Activated T-helper 17 cell treated with anti-CD3 and anti-CD28 coated beads, Interleukin-2, amount 50 U/mL, for 72 hours (primary cell): ENCODE measurements around the gene DCLRE1C. TPM values are rescaled to one million over a fixed set of nuclear protein-coding genes. Genes with fewer than 3 reads are reported as not detected.
A peak's percentile ranks its signal among the peaks of the same experiment; 100 is the strongest.
"Not testable (repeated sequence)": the region's sequence is repeated elsewhere in the genome, so short reads cannot be mapped to it uniquely, and the experiment has no call there.

Experiments used
- ATAC-seq: fragments of 150-1000 bp; cut with Tn5 transposase; replicated peaks from 2 replicates; pipeline ENCODE4 v1.10.0; 2021; ENCODE audit warnings: mild to moderate bottlenecking, moderate library complexity
- H3K27ac Mint-ChIP-seq: one replicate; pipeline ENCODE4 v1.8.0; 2022; ENCODE audit warnings: mixed read lengths
- H3K27me3 Mint-ChIP-seq: one replicate; pipeline ENCODE4 v1.8.0; 2022; ENCODE audit warnings: mixed read lengths
- H3K36me3 Mint-ChIP-seq: one replicate; pipeline ENCODE4 v1.8.0; 2022; ENCODE audit warnings: low read depth, mild to moderate bottlenecking, mixed read lengths
- H3K4me1 Mint-ChIP-seq: one replicate; pipeline ENCODE4 v1.8.0; 2022; ENCODE audit warnings: mixed read lengths
- H3K4me3 Mint-ChIP-seq: one replicate; pipeline ENCODE4 v1.8.0; 2022; ENCODE audit warnings: mild to moderate bottlenecking, mixed read lengths
- H3K9me3 Mint-ChIP-seq: one replicate; pipeline ENCODE4 v1.8.0; 2022; ENCODE audit warnings: mixed read lengths
- total RNA-seq, 2 donors: library from RNA; stranded (reverse); gene quantifications; one replicate each; pipeline ENCODE4 v1.2.3, GENCODE V29; 2022

Gene DCLRE1C
- total RNA-seq, result 10 to 100 TPM; 16.5 to 20.1 TPM

DNA sequence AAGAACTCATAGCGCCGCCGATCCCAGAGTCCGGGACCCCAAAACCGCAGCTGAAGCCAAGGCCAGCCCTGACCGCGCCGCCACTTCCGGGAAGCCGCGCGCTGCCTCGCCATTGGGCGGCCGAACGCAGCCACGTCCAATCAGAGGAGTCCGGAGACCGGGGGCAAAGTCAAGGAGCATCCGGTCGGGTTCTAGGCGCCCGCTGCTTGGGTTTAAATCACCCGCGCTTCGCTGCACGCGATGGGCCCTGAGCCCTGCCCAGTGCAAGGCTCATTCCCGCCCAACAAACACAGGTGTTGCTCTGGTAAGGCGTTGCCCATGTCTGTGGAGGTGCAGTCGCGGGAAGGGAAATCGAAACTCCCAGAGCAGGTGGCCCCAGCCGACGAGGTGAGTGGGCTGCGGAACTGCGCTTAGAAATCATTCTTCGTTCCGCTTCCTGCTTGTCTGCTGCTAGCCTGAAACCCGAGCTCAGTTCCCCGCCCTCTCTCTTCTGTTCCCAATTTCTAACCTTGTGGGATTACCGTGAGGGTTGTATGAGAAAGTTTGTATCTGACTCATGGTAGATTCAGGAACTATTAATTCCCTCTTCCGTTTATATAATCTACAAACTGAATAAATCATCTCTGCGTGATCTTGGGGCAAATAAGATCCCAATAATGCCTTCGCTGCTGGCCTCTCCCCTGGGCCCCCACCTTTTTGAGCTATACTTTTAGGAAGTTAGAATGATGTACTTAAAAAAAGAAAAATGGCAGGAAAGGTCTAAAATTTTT is at the start of gene DCLRE1C:
Gene DCLRE1C, minus strand, starts transcription at position 96 of the 770 bp plus-strand sequence. Its CDS starts 86 bp downstream, at position 10.
- no peaks in the 10 kb centered on the region for H3K9me3 Mint-ChIP-seq
- peak; percentile 93 for ATAC-seq
- H3K4me1 Mint-ChIP-seq, result peaks cover 15% of the 10 kb centered on the region

DNA sequence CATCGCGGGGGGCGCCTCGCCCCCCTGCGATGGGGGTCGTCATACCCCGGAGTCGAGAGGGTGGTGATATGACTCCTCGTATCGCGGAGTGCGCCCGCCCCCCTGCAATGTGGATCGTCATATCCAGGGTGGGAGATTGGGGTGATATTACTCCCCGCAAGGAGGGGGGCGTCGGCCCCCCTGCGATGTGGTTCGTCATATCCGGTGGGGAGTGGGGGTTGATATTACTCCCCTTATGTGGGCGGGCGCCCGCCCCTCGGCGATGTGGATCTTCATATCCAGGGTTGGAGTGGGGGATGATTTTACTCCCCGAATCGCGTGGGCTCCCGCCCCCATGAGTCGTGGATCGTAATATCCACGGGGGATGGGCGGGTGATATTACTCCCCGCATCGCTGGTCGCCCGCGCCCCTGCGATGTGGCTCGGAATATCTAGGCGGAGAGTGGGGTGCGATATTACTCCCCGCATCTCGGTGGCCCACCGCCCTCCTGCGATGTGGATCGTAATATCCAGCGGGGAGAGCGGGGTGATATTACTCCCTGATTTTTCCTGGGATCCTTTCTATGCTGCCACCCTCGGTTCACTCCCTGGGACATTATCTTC is 42.2 kb upstream of the DCLRE1C start:
- Mint-ChIP-seq H3K9me3 (no peaks in the 10 kb centered on the region), H3K27me3 (no peaks in the 10 kb centered on the region), H3K4me3 (no peak overlapping the region), H3K36me3 (no peaks in the 10 kb centered on the region), H3K4me1 (peaks cover 10% of the 10 kb centered on the region), H3K27ac (no peak overlapping the region)
- ATAC-seq, result no peak

More for the DNA sequence above, at the start of gene DCLRE1C:
- peak within 1 kb of the TSS; percentile 97 for H3K27ac Mint-ChIP-seq
- no peaks in the 10 kb centered on the region for H3K27me3 Mint-ChIP-seq
- H3K4me3 Mint-ChIP-seq, result peak within 1 kb of the TSS; percentile 96
- peaks cover 12% of the 10 kb centered on the region for H3K36me3 Mint-ChIP-seq

DNA sequence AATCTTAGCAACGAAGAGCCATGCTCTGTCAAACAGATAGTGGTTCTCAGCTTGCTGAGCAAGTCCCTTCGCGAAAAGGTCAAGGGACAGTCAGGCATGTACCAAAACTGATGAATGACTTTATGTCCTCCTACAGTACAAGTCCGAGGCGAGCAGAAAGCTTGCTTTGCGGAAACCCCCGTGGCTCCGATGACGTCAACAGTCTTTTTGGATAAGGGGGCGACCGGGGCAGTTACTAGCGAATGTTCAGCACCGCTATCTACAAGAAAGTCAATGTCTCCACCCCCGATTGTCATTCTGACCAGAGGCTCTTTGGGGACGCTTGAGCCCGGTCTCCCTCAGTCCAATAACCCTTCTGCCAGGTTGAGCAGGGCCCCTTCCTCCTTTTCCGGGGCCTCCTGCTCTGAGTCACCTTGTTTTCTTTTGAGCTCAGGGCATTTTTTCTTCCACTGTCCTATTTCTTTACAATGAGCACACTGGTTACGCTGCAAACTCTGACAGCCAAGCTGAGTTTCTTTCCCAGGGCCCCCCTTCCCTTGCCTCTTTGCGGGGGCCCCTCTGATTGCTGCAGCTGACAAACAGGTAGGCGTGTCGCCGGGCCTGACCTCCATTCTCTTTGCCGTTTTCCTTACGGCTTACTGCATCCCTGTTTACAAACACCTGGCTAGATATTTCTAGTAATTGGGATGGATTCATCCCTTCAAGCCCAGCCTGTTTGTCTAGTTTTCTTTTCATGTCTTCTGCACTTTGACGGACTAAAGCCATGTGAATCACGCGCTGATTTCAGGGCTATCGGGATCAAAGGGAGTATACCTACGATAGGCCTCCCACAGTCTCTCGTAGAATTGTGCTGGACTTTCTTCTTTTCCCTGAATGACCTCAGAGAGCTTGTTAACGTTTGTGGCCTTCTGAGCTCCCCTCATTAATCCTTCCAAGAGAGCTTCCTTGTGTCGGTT is 39.9 kb upstream of the DCLRE1C start:
- H3K4me1 Mint-ChIP-seq, result peaks cover 16% of the 10 kb centered on the region
- H3K9me3 Mint-ChIP-seq, H3K36me3 Mint-ChIP-seq, ATAC-seq, H3K27me3 Mint-ChIP-seq: not testable (repeated sequence)
- H3K27ac Mint-ChIP-seq, result peak overlapping the region; percentile 31
- H3K4me3 Mint-ChIP-seq, result peak overlapping the region; percentile 52

DNA sequence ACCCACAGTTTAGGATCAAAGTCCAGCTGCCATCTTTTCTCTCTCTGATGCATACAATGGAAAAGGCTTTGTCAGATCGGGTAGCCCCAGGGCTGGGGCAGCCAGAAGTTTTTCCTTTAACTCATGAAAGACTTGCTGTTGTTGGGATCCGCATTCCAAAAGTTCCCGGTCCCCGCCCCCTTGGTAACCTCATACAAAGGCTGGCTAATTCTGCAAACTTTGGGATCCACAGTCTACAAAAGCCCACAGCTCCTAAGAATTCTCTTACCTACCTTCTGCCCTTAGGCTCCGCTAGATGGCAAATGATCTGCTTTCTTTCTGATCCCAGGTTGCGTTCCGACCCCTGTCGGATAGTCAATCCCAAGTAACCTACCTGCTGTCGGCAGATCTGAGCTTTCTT is 38.4 kb upstream of the DCLRE1C start:
- H3K36me3 Mint-ChIP-seq, H3K27me3 Mint-ChIP-seq, H3K27ac Mint-ChIP-seq, H3K9me3 Mint-ChIP-seq, ATAC-seq: not testable (repeated sequence)
- Mint-ChIP-seq H3K4me3 (peak overlapping the region; percentile 52), H3K4me1 (peaks cover 16% of the 10 kb centered on the region)

DNA sequence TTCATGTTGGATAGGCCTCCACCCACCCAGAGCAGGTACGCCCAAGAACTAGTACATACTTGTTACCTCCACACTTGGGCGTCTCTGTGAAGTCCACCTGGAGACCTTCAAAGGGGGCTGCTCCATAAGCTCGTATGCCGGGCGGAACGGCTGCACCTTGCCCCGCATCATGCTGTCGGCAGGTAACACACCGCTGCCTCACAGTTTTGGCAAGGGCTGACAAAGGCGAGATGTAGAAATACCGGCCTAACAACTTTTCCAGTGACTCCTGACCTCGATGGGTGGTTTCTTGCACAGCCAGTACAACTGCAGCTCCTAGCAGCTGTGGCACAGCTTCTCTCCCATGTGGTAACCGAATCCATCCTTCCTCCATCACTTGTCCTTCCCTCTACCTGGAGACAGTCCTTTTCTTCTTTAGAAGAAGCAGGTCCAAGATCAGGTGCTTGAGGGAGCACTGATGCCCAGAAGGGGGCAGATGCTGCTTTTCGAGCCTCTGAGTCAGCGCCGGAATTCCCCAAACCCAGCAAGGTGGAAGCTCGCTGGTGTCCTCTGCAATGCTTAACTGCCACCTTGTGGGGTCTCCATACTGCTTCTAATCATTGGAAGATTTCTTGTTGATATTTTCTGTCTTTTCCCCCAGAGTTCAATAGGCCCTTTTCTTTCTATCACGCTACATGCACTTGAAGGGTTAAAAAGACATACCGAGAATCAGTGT is 37.3 kb upstream of the DCLRE1C start:
- Mint-ChIP-seq H3K4me3 (peak overlapping the region; percentile 52), H3K4me1 (peaks cover 16% of the 10 kb centered on the region), H3K27ac (peak overlapping the region; percentile 71)
- H3K27me3 Mint-ChIP-seq, H3K36me3 Mint-ChIP-seq, H3K9me3 Mint-ChIP-seq, ATAC-seq: not testable (repeated sequence)

DNA sequence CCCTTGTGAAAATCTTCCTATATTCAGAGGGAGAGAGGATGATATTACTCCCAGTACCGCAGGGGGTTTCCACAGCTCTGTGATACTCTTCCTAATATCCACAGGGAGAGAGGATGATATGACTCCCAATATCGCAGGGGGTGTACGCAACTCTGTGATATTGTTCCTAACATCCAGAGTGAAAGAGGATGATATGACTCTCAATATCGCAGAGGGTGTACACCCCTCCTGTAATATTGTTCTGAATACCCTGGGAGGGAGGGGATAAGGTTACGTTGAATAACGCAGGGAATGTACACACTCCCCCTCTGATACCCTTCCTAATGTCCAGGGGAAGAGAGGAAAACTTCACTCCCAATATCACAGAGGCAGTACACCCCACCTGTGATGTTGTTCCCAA is 35.7 kb upstream of the DCLRE1C start:
- not testable (repeated sequence) for H3K27ac Mint-ChIP-seq, H3K27me3 Mint-ChIP-seq, H3K9me3 Mint-ChIP-seq, H3K36me3 Mint-ChIP-seq, ATAC-seq
- peak overlapping the region; percentile 50 for H3K4me3 Mint-ChIP-seq
- peaks cover 16% of the 10 kb centered on the region for H3K4me1 Mint-ChIP-seq

DNA sequence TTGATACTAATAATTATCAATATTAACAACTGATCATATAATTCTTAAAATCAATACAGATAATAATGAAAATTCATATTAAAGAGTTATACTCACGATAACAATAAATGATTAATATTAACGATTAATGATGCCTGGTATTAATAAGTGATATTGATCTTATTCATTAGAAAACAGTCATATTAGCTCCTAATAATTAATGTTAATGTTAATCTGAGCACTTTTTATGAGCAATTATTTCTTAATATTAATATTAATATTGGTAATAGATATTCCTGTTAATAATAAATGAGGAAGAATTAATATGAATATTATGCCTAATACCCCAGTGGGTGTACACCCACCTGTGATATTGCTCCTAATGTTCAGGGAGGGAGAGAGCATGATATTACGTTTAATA is 28.8 kb upstream of the DCLRE1C start:
- Mint-ChIP-seq H3K36me3 (no peaks in the 10 kb centered on the region), H3K27me3 (peaks cover 4% of the 10 kb centered on the region), H3K9me3 (no peaks in the 10 kb centered on the region), H3K27ac (no peak overlapping the region), H3K4me1 (no peaks in the 10 kb centered on the region), H3K4me3 (no peak overlapping the region)
- no peak for ATAC-seq

DNA sequence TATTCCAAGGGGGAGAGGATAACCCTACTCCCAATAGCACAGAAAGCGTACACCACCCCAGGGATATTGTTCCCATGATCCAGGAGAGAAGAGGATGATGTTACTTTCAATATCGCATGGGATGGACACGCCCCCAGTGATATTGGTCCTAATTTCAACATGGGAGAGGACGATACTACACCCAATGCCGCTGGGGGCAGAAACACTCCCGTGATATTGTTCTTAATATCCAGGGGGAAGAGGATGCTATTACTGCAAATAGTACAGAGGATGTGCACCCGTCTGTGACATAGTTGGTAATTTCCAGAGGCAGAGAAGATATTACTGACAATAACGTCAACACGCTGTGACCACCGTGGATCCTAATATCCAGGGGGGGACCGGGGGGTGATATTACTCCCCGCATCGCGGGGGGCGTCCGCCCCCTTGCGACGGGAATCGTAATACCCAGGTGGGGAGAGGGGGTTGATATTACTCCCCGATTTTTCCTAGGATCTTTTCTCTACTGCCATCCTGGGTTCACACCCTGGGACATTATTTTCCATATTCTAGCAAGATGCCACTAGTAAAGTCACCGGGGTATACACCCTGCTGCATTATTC is 21.9 kb upstream of the DCLRE1C start:
- Mint-ChIP-seq H3K4me1 (no peaks in the 10 kb centered on the region), H3K36me3 (no peaks in the 10 kb centered on the region), H3K27me3 (peaks cover 19% of the 10 kb centered on the region), H3K27ac (no peak overlapping the region), H3K4me3 (no peak overlapping the region), H3K9me3 (no peaks in the 10 kb centered on the region)
- no peak for ATAC-seq

DNA sequence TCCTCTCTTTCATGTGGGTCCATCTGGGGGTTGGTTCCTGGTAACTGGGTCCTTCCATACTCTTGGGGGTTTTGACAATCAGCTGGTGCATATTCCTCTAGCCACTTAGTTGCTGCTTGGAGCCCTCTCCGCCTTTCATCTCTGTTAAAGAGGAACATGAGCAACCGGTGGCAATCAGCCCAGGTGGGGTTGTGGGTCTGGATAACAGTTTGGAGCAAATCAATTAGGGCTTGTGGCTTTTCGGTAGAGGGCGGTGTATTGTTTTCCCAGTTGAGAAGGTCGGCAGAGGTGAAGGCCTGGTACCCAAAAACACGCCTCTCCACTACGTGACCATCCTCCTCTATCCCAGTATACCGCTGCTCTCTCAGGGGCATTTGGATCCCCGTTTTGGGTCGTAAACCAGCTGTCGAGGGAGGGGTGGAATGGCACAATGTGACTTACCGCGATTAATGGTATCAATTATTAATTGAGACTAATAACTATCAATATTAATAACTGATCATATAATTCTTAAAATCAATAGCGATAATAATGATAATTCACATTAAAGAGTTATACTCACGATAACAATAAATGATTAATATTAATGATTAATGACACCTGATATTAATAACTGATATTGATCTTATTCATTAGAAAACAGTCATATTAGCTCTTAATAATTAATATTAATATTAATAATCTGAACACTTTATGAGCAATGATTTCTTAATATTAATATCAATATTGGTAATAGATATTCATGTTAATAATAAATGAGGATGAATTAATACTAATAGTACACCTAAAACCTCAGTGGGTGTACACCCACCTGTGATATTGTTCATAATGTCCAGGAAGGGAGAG is 20.5 kb upstream of the DCLRE1C start:
- not testable (repeated sequence) for H3K36me3 Mint-ChIP-seq, H3K4me3 Mint-ChIP-seq, H3K9me3 Mint-ChIP-seq, ATAC-seq, H3K27ac Mint-ChIP-seq, H3K4me1 Mint-ChIP-seq
- H3K27me3 Mint-ChIP-seq, result peaks cover 19% of the 10 kb centered on the region

DNA sequence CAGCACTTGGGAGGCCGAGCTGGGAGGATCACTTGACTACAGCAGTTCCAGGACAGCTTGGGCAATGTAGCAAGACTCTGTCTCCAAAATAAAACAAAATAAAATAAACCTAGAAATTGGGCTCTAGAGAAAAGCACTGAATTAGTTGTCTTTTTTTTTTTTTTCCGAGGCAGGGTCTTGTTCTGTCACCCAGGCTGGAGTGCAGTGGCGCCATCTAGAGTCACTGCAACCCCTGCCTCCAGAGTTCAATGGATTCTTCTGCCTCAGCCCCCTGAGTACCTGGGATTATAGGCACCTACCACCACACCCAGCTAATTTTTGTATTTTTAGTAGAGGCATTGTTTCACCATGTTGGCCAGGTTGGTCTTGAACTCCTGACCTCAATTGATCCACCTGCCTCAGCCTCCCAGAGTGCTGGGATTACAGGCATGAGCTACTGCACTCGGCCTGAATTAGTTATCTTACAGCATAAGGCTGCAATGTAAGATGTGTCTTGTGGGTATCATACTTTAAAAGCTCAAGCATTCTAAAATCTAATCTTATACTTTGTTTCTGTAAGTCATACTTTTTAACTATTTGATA is 18.1 kb upstream of the DCLRE1C start:
- peak; percentile 60 for ATAC-seq
- Mint-ChIP-seq H3K36me3 (no peaks in the 10 kb centered on the region), H3K27me3 (peaks cover 17% of the 10 kb centered on the region), H3K9me3 (no peaks in the 10 kb centered on the region), H3K27ac (no peak overlapping the region), H3K4me3 (no peak overlapping the region), H3K4me1 (no peaks in the 10 kb centered on the region)

DNA sequence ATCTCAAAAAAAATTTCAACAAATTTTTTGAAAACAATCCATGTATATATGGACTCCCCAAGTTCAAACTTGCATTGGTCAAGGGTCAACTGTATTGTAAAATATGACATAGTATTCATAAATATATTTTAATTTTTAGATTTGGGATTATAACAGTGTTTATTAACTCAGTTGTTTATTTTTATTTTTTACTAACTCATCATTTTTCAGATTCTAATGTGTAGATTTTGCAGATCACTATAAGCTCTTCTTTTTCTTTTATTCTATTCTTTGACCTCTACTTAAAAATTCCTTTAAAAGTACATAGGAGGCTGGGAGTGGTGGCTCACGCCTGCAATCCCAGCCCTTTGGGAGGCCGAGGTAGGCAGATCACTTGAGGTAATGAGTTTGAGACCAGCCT is 14.0 kb upstream of the DCLRE1C start:
- no peaks in the 10 kb centered on the region for H3K9me3 Mint-ChIP-seq
- no peaks in the 10 kb centered on the region for H3K4me1 Mint-ChIP-seq
- H3K36me3 Mint-ChIP-seq, result no peaks in the 10 kb centered on the region
- no peak overlapping the region for H3K27ac Mint-ChIP-seq
- no peak overlapping the region for H3K4me3 Mint-ChIP-seq
- no peaks in the 10 kb centered on the region for H3K27me3 Mint-ChIP-seq
- ATAC-seq, result no peak

DNA sequence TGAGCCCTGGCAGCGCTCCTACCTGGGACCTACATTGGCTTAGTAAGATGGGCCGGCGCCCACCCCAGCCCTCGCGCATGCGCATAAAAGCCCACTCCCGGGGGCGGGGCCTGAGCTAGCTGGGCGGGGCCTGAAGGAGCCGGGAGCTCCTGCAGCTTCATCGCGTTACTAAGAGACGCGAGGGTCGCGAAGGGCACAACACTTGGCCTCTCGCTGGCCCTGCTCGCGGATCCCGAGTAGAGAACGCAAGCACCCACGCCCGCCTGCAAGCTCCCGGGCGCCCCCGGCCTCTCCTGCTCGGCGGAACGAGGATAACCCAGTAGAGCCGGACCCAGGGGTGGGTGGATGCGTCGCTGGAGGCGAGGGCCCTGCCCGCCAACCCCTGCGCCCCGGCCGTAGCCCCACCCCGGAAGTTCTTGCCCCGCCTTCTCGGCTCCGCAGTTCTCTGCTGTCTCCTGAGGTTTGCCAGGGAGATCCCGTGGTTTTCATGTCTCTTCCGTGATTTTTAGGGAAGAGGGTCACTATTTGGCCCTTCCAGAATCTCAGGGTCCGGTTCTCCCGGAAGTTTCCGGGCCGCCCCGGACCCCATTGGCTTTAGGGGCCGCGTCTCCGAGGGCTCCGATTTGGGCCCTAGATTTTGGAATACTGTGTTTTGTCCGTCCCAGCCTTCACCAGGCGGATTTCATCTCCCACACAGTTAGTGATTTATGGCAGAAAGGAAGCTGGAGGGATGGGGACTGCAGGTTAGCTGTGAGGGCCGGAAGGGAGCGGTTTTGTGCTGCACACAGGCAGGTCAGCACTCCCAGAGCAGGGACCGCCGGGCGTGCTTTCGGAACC is 5.5 kb upstream of the DCLRE1C start, which contains the start of gene MEIG1:
Gene MEIG1, plus strand, starts transcription at position 168 of the 837 bp plus-strand sequence. CDS start 7,081 bp downstream, outside the sequence.
- Mint-ChIP-seq H3K27me3 (no peaks in the 10 kb centered on the region), H3K36me3 (no peaks in the 10 kb centered on the region), H3K27ac (peak within 1 kb of the TSS; percentile 98), H3K4me3 (peak within 1 kb of the TSS; percentile 98), H3K4me1 (peaks cover 9% of the 10 kb centered on the region), H3K9me3 (no peaks in the 10 kb centered on the region)
- peak; percentile 95 for ATAC-seq
